D721Med (cell line): ENCODE data around the gene EML6.

ENCODE experiments used
- DNase-seq: peaks from one replicate; pipeline ENCODE4 v3.0.0; 2011; ENCODE audit warnings: low spot score; ENCODE audit not compliant: insufficient read length
- FAIRE-seq: peaks from 2 replicates; lab custom pipeline; 2011; peaks lifted over from hg19 to GRCh38; lab: Jason Lieb, UNC
- CTCF ChIP-seq: IDR thresholded peaks from 2 replicates; pipeline ENCODE4 v1.5.1; 2012; ENCODE audit warnings: mild to moderate bottlenecking, control low read depth; ENCODE audit not compliant: insufficient read depth; ENCODE audit errors: missing control alignments

EML6 gene

GRCh38 chr2:54805255-54805654 is 81.8 kb downstream of the EML6 start:
- TF ChIP-seq CTCF, result no peak
- no peak for FAIRE-seq
- DNase-seq, result no peak

- no peak for FAIRE-seq
Observed at GRCh38 chr2:54806975-54807374, 83.5 kb downstream of the EML6 start.

GRCh38 chr2:54808661-54809060 is 85.2 kb downstream of the EML6 start:
- FAIRE-seq (peak; percentile 51), DNase-seq (no peak)
- TF ChIP-seq CTCF, result no peak

More at GRCh38 chr2:54806975-54807374, 83.5 kb downstream of the EML6 start:
- TF ChIP-seq CTCF, result no peak
- DNase-seq, result no peak

- DNase-seq (no peak), FAIRE-seq (no peak)
- no peak for TF ChIP-seq CTCF
Observed at GRCh38 chr2:54809819-54810218, 86.4 kb downstream of the EML6 start.

GRCh38 chr2:54810246-54810645 is 86.8 kb downstream of the EML6 start:
- FAIRE-seq (no peak), DNase-seq (no peak)
- no peak for TF ChIP-seq CTCF

GRCh38 chr2:54813584-54813983 is 90.1 kb downstream of the EML6 start:
- DNase-seq (no peak), FAIRE-seq (no peak)
- no peak for TF ChIP-seq CTCF

- FAIRE-seq (no peak), DNase-seq (no peak)
- TF ChIP-seq CTCF, result no peak
Observed at GRCh38 chr2:54814389-54815147, 91.1 kb downstream of the EML6 start.
